Activated naive CD8-positive, alpha-beta T cell treated with anti-CD3 and anti-CD28 coated beads, Interleukin-2, amount 10 ng/mL, durations not matched to agents 7 days and 5 days (primary cell): ENCODE results near the gene ATP13A2. TPM values are rescaled to one million over a fixed set of nuclear protein-coding genes. Genes with fewer than 3 reads are reported as not detected.
A peak's percentile ranks its signal among the peaks of the same experiment; 100 is the strongest.

ENCODE experiments used
- ATAC-seq: fragments of 150-1000 bp; cut with Tn5 transposase; one replicate; pipeline ENCODE4 v1.10.0; 2021; ENCODE audit warnings: low read depth, moderate library complexity
- POLR2A ChIA-PET: fragments of 350-600 bp; sonication (Branson Sonifier 250); formaldehyde crosslinking; loops from one replicate; lab custom pipeline; 2021; ENCODE audit warnings: antibody characterized with exemption; lab: Charles Lee
- DNase-seq: peaks from one replicate; pipeline ENCODE4 v3.0.0; 2021
- H3K27ac Mint-ChIP-seq: one replicate; pipeline ENCODE4 v1.8.0; 2022; ENCODE audit warnings: mild to moderate bottlenecking, mixed read lengths
- H3K27me3 Mint-ChIP-seq: one replicate; pipeline ENCODE4 v1.8.0; 2022; ENCODE audit warnings: mild to moderate bottlenecking, moderate library complexity, mixed read lengths
- H3K36me3 Mint-ChIP-seq: one replicate; pipeline ENCODE4 v1.8.0; 2021; ENCODE audit warnings: mild to moderate bottlenecking, mixed read lengths
- H3K4me1 Mint-ChIP-seq: one replicate; pipeline ENCODE4 v1.8.0; 2021; ENCODE audit warnings: mixed read lengths
- H3K4me3 Mint-ChIP-seq: one replicate; pipeline ENCODE4 v1.8.0; 2022; ENCODE audit warnings: mild to moderate bottlenecking, moderate library complexity, mixed read lengths
- H3K9me3 Mint-ChIP-seq: one replicate; pipeline ENCODE4 v1.8.0; 2021; ENCODE audit warnings: mixed read lengths
- total RNA-seq, 2 experiments: library from RNA; stranded (reverse); gene quantifications; one replicate each; pipeline ENCODE4 v1.2.3, GENCODE V29; 2021

ATP13A2 gene
- total RNA-seq, 2 experiments from 2014 or later, result 45.1 to 45.3 TPM

- POLR2A ChIA-PET, result interaction anchor here (1.6 kb wide), 1 partner anchor 141 kb away, joined by 3 read pairs; no protein-coding TSS in a partner anchor
- Mint-ChIP-seq H3K27me3 (no peaks in the 10 kb centered on the region), H3K4me1 (peaks cover 13% of the 10 kb centered on the region), H3K27ac (no peak overlapping the region), H3K4me3 (peak overlapping the region; percentile 25), H3K36me3 (peaks cover 10% of the 10 kb centered on the region), H3K9me3 (no peaks in the 10 kb centered on the region)
- ATAC-seq, result no peak
- no peak for DNase-seq
Observed at GRCh38 chr1:17045634-17046333, 34.1 kb upstream of the ATP13A2 start.

DNA sequence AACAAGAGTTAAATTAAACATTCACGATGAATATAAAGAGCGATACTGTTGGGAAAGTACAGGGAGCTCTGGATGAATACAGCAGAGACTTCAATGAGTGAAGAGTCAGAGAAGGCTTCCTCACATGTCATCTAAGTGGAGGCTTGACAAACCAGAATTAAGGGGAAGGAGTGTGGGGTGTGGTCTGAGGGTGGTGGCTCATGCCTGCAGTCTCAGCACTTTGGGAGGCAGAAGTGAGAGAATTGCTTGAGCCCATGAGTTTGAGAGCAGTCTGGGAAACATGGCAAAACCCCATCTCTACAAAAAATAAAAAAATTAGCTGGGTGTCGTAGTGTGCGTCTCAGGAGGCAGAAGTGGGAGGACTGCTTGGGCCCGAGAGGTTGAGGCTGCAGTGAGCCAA is 33.4 kb upstream of the ATP13A2 start:
- ATAC-seq, result no peak
- H3K27ac Mint-ChIP-seq, result peak overlapping the region; percentile 28

DNA sequence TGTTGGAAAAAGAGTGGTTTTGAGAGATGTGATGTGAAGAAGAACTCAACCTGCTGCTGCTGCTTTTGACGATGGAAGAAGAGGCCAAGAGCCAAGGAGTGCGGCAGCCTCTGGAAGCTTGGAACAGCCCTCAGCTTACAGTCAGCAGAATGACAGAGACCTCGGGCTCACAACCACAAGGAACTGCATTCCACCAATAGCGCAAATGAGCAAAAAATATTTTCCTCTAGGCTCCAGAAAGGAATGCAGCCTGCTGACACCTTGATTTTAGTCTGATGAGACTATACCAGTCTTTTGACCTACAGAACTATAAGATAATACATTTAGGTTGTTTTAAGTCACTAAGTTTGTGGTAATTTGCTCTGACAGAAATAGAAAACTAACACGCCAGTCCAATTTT is 31.9 kb upstream of the ATP13A2 start:
- Mint-ChIP-seq H3K27me3 (no peaks in the 10 kb centered on the region), H3K4me1 (peaks cover 13% of the 10 kb centered on the region), H3K9me3 (no peaks in the 10 kb centered on the region), H3K27ac (no peak overlapping the region), H3K36me3 (peaks cover 15% of the 10 kb centered on the region), H3K4me3 (no peak overlapping the region)
- ATAC-seq, result no peak
- POLR2A ChIA-PET, result no interaction called here
- DNase-seq, result no peak

More for the DNA sequence above, 33.4 kb upstream of the ATP13A2 start:
- no peak overlapping the region for H3K4me3 Mint-ChIP-seq
- no peaks in the 10 kb centered on the region for H3K9me3 Mint-ChIP-seq
- POLR2A ChIA-PET, result interaction anchor here (1.6 kb wide), 1 partner anchor 140 kb away, joined by 3 read pairs; no protein-coding TSS in a partner anchor
- no peaks in the 10 kb centered on the region for H3K27me3 Mint-ChIP-seq
- peaks cover 13% of the 10 kb centered on the region for H3K4me1 Mint-ChIP-seq
- no peak for DNase-seq
- H3K36me3 Mint-ChIP-seq, result peaks cover 12% of the 10 kb centered on the region

GRCh38 chr1:17040135-17040534 is 28.4 kb upstream of the ATP13A2 start:
- Mint-ChIP-seq H3K4me3 (no peak overlapping the region), H3K27ac (no peak overlapping the region), H3K27me3 (no peaks in the 10 kb centered on the region), H3K36me3 (peaks cover 16% of the 10 kb centered on the region), H3K4me1 (peaks cover 4% of the 10 kb centered on the region), H3K9me3 (no peaks in the 10 kb centered on the region)
- POLR2A ChIA-PET, result no interaction called here
- DNase-seq (no peak), ATAC-seq (no peak)

DNA sequence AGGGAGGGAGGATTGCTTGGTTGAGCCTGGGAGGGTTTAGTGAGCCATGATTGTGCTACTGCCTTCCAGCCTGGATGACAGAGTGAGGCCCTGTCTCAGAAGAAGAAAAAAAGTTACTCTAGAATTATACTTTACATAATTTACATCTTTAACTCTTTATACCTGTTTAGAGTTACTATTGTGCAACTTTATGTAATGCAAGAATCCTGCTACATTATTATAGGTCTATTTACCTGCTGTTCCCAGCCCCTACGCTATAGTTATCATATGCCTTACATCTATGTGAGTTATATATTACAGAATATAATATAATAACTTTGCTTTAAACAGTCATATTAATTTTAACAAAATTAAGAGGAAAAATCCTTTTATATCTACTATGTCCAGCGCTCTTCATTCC is 27.8 kb upstream of the ATP13A2 start:
- no peaks in the 10 kb centered on the region for H3K27me3 Mint-ChIP-seq
- POLR2A ChIA-PET, result no interaction called here
- peaks cover 16% of the 10 kb centered on the region for H3K36me3 Mint-ChIP-seq
- no peak for DNase-seq
- no peaks in the 10 kb centered on the region for H3K9me3 Mint-ChIP-seq
- H3K4me1 Mint-ChIP-seq, result peaks cover 7% of the 10 kb centered on the region
- ATAC-seq, result no peak
- no peak overlapping the region for H3K27ac Mint-ChIP-seq
- H3K4me3 Mint-ChIP-seq, result no peak overlapping the region

- POLR2A ChIA-PET, result no interaction called here
- Mint-ChIP-seq H3K27ac (no peak overlapping the region), H3K4me1 (peaks cover 7% of the 10 kb centered on the region), H3K4me3 (no peak overlapping the region), H3K36me3 (peaks cover 1% of the 10 kb centered on the region), H3K27me3 (no peaks in the 10 kb centered on the region), H3K9me3 (no peaks in the 10 kb centered on the region)
- DNase-seq, result no peak
- ATAC-seq, result no peak
Observed at GRCh38 chr1:17033481-17033880, 21.8 kb upstream of the ATP13A2 start.

DNA sequence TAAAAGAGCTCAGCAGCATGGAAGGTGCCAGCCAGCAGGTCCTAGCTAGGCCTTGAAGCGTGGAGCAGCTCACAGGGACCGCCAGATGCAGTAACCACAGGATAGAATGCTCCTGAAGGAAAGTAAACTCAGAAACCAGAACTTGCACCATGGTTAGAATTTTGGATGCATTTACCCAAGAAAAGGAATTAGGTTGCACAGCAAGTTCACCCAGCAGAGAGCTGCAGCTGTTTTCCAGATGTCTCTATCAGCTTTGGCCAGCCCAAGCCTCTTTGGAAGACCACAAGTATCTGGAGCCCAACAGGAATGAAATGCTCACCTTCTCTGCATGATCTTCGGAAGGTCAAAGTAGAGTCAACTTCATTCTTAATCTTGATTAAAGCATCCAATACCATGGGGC is 21.0 kb upstream of the ATP13A2 start:
- POLR2A ChIA-PET, result no interaction called here
- Mint-ChIP-seq H3K9me3 (no peaks in the 10 kb centered on the region), H3K4me1 (peaks cover 5% of the 10 kb centered on the region), H3K27me3 (no peaks in the 10 kb centered on the region), H3K27ac (no peak overlapping the region), H3K36me3 (peaks cover 5% of the 10 kb centered on the region), H3K4me3 (no peak overlapping the region)
- no peak for DNase-seq
- ATAC-seq, result no peak

- Mint-ChIP-seq H3K27me3 (no peaks in the 10 kb centered on the region), H3K4me1 (peaks cover 5% of the 10 kb centered on the region), H3K9me3 (no peaks in the 10 kb centered on the region), H3K27ac (no peak overlapping the region), H3K4me3 (no peak overlapping the region), H3K36me3 (peaks cover 4% of the 10 kb centered on the region)
- ATAC-seq (no peak), DNase-seq (no peak)
- POLR2A ChIA-PET, result no interaction called here
Observed at GRCh38 chr1:17031436-17031835, 19.7 kb upstream of the ATP13A2 start.

DNA sequence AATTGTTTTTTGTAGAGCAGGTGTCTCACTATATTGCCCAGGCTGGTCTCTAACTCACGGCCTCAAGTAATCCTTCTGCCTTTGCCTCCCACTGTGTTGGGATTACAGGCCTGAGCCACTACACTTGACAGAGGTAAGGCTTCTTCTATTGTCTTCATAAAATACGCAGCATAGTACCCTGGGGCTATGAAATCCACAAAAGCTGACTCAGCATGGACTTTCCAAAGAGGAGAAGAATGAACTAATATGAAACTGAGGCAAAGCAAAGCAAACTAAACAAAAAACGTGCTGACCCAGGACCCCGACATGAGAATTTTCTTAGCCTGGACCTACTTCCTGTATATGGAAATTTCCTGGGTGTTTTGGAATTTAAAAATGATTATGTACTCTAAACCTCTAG is 18.5 kb upstream of the ATP13A2 start:
- ATAC-seq (no peak), DNase-seq (no peak)
- Mint-ChIP-seq H3K27me3 (no peaks in the 10 kb centered on the region), H3K27ac (no peak overlapping the region), H3K9me3 (no peaks in the 10 kb centered on the region), H3K4me1 (peaks cover 5% of the 10 kb centered on the region), H3K4me3 (no peak overlapping the region), H3K36me3 (peaks cover 4% of the 10 kb centered on the region)
- POLR2A ChIA-PET, result no interaction called here

GRCh38 chr1:17028662-17029188 is 17.0 kb upstream of the ATP13A2 start:
- Mint-ChIP-seq H3K36me3 (peaks cover 5% of the 10 kb centered on the region), H3K4me3 (no peak overlapping the region), H3K27ac (no peak overlapping the region), H3K9me3 (no peaks in the 10 kb centered on the region), H3K27me3 (no peaks in the 10 kb centered on the region), H3K4me1 (peaks cover 3% of the 10 kb centered on the region)
- no peak for DNase-seq
- no peak for ATAC-seq
- POLR2A ChIA-PET, result interaction anchor here (0.6 kb wide), 1 partner anchor 147 kb away, joined by 3 read pairs; no protein-coding TSS in a partner anchor

DNA sequence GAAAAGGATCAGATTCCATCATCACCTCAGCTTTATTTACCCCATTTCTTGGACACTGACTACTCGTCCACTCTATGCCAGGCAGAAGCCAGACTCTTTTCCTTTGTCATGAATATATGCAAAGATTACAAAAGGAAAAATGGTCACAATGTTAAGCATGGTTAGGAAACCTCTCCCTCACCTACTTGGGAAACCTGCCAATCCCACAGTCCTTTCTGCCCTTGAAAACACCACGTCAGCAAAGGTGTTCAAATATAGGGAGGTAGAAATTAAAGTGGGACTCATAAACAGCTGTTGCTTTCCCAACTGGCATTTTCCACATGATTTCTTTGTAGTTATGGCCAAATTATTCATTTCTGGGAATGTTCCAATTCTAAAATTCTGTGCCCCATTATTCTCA is 16.2 kb upstream of the ATP13A2 start:
- ATAC-seq (no peak), DNase-seq (no peak)
- H3K9me3 Mint-ChIP-seq, result no peaks in the 10 kb centered on the region
- H3K27ac Mint-ChIP-seq, result no peak overlapping the region
- peaks cover 5% of the 10 kb centered on the region for H3K36me3 Mint-ChIP-seq
- POLR2A ChIA-PET, result no interaction called here
- H3K4me3 Mint-ChIP-seq, result no peak overlapping the region
- no peaks in the 10 kb centered on the region for H3K27me3 Mint-ChIP-seq
- peaks cover 3% of the 10 kb centered on the region for H3K4me1 Mint-ChIP-seq

GRCh38 chr1:17027403-17027802 is 15.7 kb upstream of the ATP13A2 start:
- no peak overlapping the region for H3K27ac Mint-ChIP-seq
- POLR2A ChIA-PET, result no interaction called here
- no peaks in the 10 kb centered on the region for H3K9me3 Mint-ChIP-seq
- no peak overlapping the region for H3K4me3 Mint-ChIP-seq
- H3K36me3 Mint-ChIP-seq, result peaks cover 5% of the 10 kb centered on the region
- H3K4me1 Mint-ChIP-seq, result peaks cover 3% of the 10 kb centered on the region
- no peaks in the 10 kb centered on the region for H3K27me3 Mint-ChIP-seq
- ATAC-seq, result no peak
- no peak for DNase-seq

DNA sequence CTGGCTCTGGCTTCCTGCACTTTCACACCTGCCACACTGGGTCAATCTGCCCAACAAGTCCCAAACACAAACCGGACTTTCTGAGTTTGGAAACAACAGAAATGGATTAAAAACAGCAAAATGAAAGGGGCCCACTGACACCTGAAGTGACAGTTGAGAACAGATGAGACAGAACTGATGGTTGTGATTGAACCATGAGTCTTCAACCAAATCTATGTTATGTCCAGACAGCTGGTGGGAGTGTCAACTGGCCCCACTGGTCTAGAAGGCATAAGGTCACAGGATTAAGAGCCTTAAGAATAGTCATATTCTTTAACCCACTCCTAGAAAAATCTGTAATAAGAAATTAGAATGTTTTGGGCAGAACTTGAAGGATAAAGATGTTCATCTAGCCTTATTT is 13.0 kb upstream of the ATP13A2 start:
- POLR2A ChIA-PET, result no interaction called here
- H3K4me1 Mint-ChIP-seq, result peaks cover 4% of the 10 kb centered on the region
- no peak overlapping the region for H3K4me3 Mint-ChIP-seq
- H3K27ac Mint-ChIP-seq, result no peak overlapping the region
- H3K27me3 Mint-ChIP-seq, result no peaks in the 10 kb centered on the region
- no peak for DNase-seq
- H3K36me3 Mint-ChIP-seq, result peaks cover 13% of the 10 kb centered on the region
- H3K9me3 Mint-ChIP-seq, result no peaks in the 10 kb centered on the region
- no peak for ATAC-seq

DNA sequence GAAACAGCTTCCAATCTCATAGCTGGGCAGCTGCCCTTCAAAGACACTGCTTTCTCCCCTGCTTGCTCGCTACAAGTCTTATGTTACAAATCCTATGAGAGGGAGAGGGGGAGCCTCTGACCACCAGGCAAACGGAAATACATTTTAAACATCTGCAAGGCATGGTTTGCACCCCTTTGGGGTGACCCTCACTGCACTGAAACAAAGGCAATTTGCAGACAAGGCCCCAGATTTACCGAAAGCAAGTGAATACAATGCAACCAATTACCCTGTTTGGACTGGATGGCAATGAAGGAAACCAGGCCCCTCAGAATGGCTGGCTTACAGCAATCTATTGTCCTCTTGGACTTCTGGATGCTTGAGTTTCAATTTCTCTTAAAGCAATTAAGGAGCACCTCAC is 11.8 kb upstream of the ATP13A2 start:
- POLR2A ChIA-PET, result no interaction called here
- ATAC-seq (no peak), DNase-seq (no peak)
- Mint-ChIP-seq H3K4me1 (peaks cover 13% of the 10 kb centered on the region), H3K27ac (no peak overlapping the region), H3K36me3 (peaks cover 21% of the 10 kb centered on the region), H3K27me3 (no peaks in the 10 kb centered on the region), H3K9me3 (no peaks in the 10 kb centered on the region), H3K4me3 (no peak overlapping the region)
